Heart right ventricle (tissue), 16 donors: ENCODE measurements around the gene GNB1L. TPM values are rescaled to one million over a fixed set of nuclear protein-coding genes. Genes with fewer than 3 reads are reported as not detected.

Source experiments
- ATAC-seq, 8 donors: fragments of 200-7000 bp; cut with Tn5 transposase; one replicate each; pipeline ENCODE4 v1.9.1; 2020; ENCODE audit warnings: mild to moderate bottlenecking in 8 of 8, moderate library complexity in 8 of 8, moderate number of reproducible peaks in 1 of 8
- DNase-seq, 2 donors: peaks; one replicate each; pipeline ENCODE4 v3.0.0-alpha.2; 2020
- H3K27ac ChIP-seq, 10 donors: fragments of 200-600 bp; sonication (generic) in 2 of 10; one replicate each; pipeline versions ENCODE4 v1.5.0 to v1.8.0; 2020 to 2022; ENCODE audit warnings: mild to moderate bottlenecking in 3 of 10
- H3K27me3 ChIP-seq, 7 donors: fragments of 200-600 bp; one replicate each; pipeline ENCODE4 v1.8.0; 2021 to 2022; ENCODE audit warnings: mild to moderate bottlenecking in 2 of 7
- H3K36me3 ChIP-seq, 9 donors: fragments of 200-600 bp; sonication (generic) in 1 of 9; one replicate each; pipeline versions ENCODE4 v1.5.0 to v1.8.0; 2020 to 2022; ENCODE audit warnings: mild to moderate bottlenecking in 2 of 9
- H3K4me1 ChIP-seq, 9 donors: fragments of 200-600 bp; sonication (generic) in 1 of 9; one replicate each; pipeline versions ENCODE4 v1.5.0 to v1.8.0; 2020 to 2022; ENCODE audit warnings: mild to moderate bottlenecking in 4 of 9
- H3K4me3 ChIP-seq, 10 donors: fragments of 200-600 bp; sonication (generic) in 2 of 10; one replicate each; pipeline versions ENCODE4 v1.5.0 to v1.8.0; 2020 to 2022; ENCODE audit warnings: mild to moderate bottlenecking in 7 of 10, moderate library complexity in 2 of 10
- H3K9me3 ChIP-seq, 11 donors: fragments of 200-600 bp in 10 of 11; sonication (generic) in 2 of 11; one replicate each; pipeline versions ENCODE4 v1.5.0 to v1.8.0; 2013 to 2022; ENCODE audit warnings: mild to moderate bottlenecking in 2 of 11, control low read depth in 1 of 11, moderate library complexity in 1 of 11
- CTCF ChIP-seq, 9 donors: fragments of 200-600 bp; sonication (generic) in 2 of 9; IDR thresholded peaks; one replicate each; pipeline versions ENCODE4 v1.5.0 to v1.8.0; 2021 to 2022; ENCODE audit warnings: antibody characterized with exemption in 9 of 9, mild to moderate bottlenecking in 5 of 9, moderate library complexity in 1 of 9
- WGBS, 2 donors: extraction: QIAGEN DNeasy Blood & Tissue Kit; methylation state at CpG; one replicate each; pipeline ENCODE4 v1.1.7; 2013; ENCODE audit warnings: inconsistent platforms in 1 of 2; 5-methylcytosine and 5-hydroxymethylcytosine counted together
- intact Hi-C, 10 donors: fragments of 100-400 bp; cut with DNase I; formaldehyde crosslinking; loops; one replicate each; pipeline versions ENCODE4 v1.11.1 to v1.14.2; 2022
- polyA plus RNA-seq, 2 donors: library from polyadenylated mRNA; stranded (reverse); fragments of 200-250 nt; gene quantifications; one replicate each; pipeline ENCODE4 v1.2.3, GENCODE V29; 2013
- total RNA-seq, 10 donors: library from RNA; stranded (reverse); fragmentation: NEBNext Ultra II Directional in 3 of 10; extraction: Animal tissue kit (Norgen Biotek cat#: 25700) in 3 of 10; gene quantifications; one replicate each; pipeline versions ENCODE4 v1.2.1 to v1.2.4, GENCODE V29; 2021 to 2023
- donor health status: Arrhythmogenic right ventricular cardiomyopathy.
- donor health status: ischemic (EF 13 %, LVEDD 7.1; RV severe dilation, severe dysfunction).
- donor health status: healthy with polysubstance abuse.
- donor health status: DM: no; HTN: yes; CAD: no.
- donor health status: DM: no; HTN: no; CAD: no.
- donor health status: ischemic (EF 25% LVEDD 6.9; RV normal size, moderate dysfunction).
- donor health status: ischemic (EF 25% LVEDD 5.7; RV mildly dilated, moderate dysfunction).
- donor health status: healthy.
- donor health status: DM: yes; HTN: yes; CAD: no.
- donor health status: Ischemic cardiomyopathy.
- donor health status: ischemic (EF 35%, LVEDD 5.7; RV mildly dilated, moderate dysfunction).
- donor health status: nonischemic (EF 11% LVEDD 7.7; RV severe dilation, severe dysfunction).
- donor health status: DM: yes; HTN: yes; CAD: no.
- donor health status: PGD.
- donor health status: ischemic (EF 29% LVEDD 5.4; RV normal size, mild dysfunction).
- donor health status: nonischemic (EF 23%, LVEDD 6.1; RV moderate dilation, normal function).

GNB1L gene
- total and polyA plus RNA-seq, 12 donors: 0.76 to 9.3 (median 1.9) TPM

DNA sequence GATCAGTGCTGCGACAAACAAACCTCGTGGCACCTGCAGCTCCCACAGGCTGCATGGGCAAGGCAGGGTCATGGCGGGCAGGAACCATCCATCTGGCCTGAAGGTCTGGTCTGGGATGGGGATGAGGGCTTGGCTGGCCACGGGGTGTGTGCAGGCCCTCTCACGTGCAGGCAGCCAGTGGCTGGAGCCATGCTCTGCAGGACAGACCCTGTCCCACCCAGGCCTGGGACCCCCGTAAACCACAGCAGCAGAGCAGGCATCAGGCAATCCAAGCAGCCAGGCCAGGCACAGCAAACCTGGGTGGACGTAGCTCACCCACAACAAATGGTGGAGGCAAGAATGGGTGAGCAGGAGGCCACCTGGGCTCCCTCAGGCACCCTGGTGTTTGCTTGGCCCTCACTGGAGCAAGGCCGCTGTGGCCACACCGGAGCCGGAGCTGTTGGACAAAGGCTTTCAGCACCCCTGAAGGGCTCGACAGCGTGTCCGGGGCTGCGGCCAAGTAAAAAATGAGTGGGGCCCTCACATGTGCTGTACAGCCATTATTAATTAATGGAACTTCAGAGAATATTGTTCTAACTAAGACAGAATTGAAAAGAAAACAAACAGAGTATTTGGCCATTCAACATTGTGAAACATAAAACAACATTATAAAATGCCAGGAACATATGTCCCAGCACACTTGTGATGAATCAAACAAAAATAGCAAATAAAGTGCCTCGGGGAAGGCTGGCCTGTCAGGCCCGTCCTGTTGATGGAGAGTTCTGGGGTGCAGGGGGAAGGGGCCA is 24.0 kb upstream of the GNB1L start:
- Histone ChIP-seq H3K4me3 (no peak overlapping the region), H3K36me3 (peaks cover 0 to 30% (median 0%) of the 10 kb centered on the region in 9 donors)

GRCh38 chr22:19877626-19878339 is 23.1 kb upstream of the GNB1L start:
- H3K4me3 ChIP-seq: no peak overlapping the region
- no peak overlapping the region for H3K27ac ChIP-seq
- DNase-seq: no peak
- no peaks in the 10 kb centered on the region for H3K27me3 ChIP-seq
- TF ChIP-seq CTCF (IDR thresholded peaks at IDR 0.05): no peak
- peaks cover 2 to 31% (median 17%) of the 10 kb centered on the region in 9 donors for H3K4me1 ChIP-seq
- intact Hi-C loops: no loop called here
- whole genome bisulfite sequencing, 2 donors: 94 to 95% methylated on average over 20 of the region's 20 CpGs
- peaks cover 0 to 23% (median 0%) of the 10 kb centered on the region in 9 donors for H3K36me3 ChIP-seq
- no peak for ATAC-seq
- no peaks in the 10 kb centered on the region for H3K9me3 ChIP-seq

More for the DNA sequence above, 24.0 kb upstream of the GNB1L start:
- Histone ChIP-seq H3K9me3 (no peaks in the 10 kb centered on the region), H3K4me1 (peaks cover 2 to 31% (median 17%) of the 10 kb centered on the region in 9 donors), H3K27me3 (no peaks in the 10 kb centered on the region), H3K27ac (no peak overlapping the region)
- ATAC-seq (no peak), DNase-seq (no peak)
- intact Hi-C loops: no loop called here
- WGBS, 2 donors: 90 to 92% methylated on average over 16 of the region's 16 CpGs
- TF ChIP-seq CTCF (IDR thresholded peaks at IDR 0.05): no peak

DNA sequence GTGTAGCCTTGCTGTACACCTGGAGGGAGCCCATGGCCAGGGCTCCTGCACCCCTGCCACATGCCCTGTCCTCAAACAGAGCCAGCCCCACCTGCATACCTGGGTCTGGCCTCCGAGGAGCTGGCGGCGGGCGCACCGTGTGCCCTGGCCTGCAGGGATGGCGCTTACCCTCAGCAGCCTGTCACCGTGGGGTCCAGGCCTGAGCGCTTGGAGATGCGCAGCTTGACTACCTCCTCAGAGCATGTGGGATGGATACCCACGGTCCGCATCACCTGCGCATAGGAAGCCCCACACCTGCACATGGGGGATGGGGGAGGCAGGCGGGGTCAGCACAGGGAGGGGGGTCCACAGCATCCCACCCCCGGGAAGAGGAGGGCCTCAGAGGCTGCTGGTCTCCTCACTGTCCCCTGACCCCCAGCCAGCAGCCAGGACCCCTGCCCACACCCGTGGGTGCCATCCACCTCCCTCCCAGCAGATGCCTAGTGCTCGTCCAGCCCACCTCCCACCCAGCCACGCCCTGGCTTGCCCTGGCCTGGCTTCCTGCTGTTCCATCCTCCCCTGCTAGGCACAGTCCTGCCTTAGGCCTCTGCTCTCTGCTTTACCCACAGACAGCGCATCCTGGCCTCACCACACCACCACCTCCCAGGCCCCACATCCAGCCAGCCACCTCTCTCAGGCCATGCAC is 22.4 kb upstream of the GNB1L start:
- 95 to 96% methylated on average over 18 of the region's 18 CpGs for WGBS, 2 donors
- H3K4me3 ChIP-seq: no peak overlapping the region
- intact Hi-C loops: no loop called here
- peaks cover 0 to 19% (median 0%) of the 10 kb centered on the region in 9 donors for H3K36me3 ChIP-seq
- H3K27ac ChIP-seq: no peak overlapping the region
- H3K4me1 ChIP-seq: peaks cover 2 to 31% (median 17%) of the 10 kb centered on the region in 9 donors
- no peak for DNase-seq
- no peak for TF ChIP-seq CTCF (IDR thresholded peaks at IDR 0.05)
- no peaks in the 10 kb centered on the region for H3K9me3 ChIP-seq
- H3K27me3 ChIP-seq: no peaks in the 10 kb centered on the region
- no peak for ATAC-seq

- no peak for ATAC-seq
- peaks cover 0 to 19% (median 0%) of the 10 kb centered on the region in 9 donors for H3K36me3 ChIP-seq
- WGBS, 2 donors: 82 to 85% methylated on average over 21 of the region's 21 CpGs
- no peak for DNase-seq
- H3K4me3 ChIP-seq: no peak overlapping the region
- no peak overlapping the region for H3K27ac ChIP-seq
- peaks cover 2 to 24% (median 10%) of the 10 kb centered on the region in 9 donors for H3K4me1 ChIP-seq
- no peaks in the 10 kb centered on the region for H3K9me3 ChIP-seq
- no peaks in the 10 kb centered on the region for H3K27me3 ChIP-seq
- TF ChIP-seq CTCF (IDR thresholded peaks at IDR 0.05): no peak
- intact Hi-C loops: no loop called here
Measured at GRCh38 chr22:19876314-19876940, 21.8 kb upstream of the GNB1L start.
